Upper lobe of right lung (tissue), 1 donor: ENCODE results near the gene RNF215. TPM values are rescaled to one million over a fixed set of nuclear protein-coding genes. Genes with fewer than 3 reads are reported as not detected.
A peak's percentile ranks its signal among the peaks of the same experiment; 100 is the strongest.

Source experiments
- ATAC-seq: fragments of 200-7000 bp; cut with Tn5 transposase; one replicate; pipeline ENCODE4 v1.9.1; 2020; ENCODE audit warnings: mild to moderate bottlenecking, moderate library complexity
- DNase-seq: peaks from one replicate; pipeline ENCODE4 v3.0.0-alpha.2; 2020
- H3K27ac ChIP-seq: fragments of 200-600 bp; one replicate; pipeline ENCODE4 v1.8.0; 2022
- H3K27me3 ChIP-seq: fragments of 200-600 bp; one replicate; pipeline ENCODE4 v1.8.0; 2022; ENCODE audit warnings: mild to moderate bottlenecking
- H3K36me3 ChIP-seq: fragments of 200-600 bp; one replicate; pipeline ENCODE4 v1.8.0; 2022
- H3K4me1 ChIP-seq: fragments of 200-600 bp; one replicate; pipeline ENCODE4 v1.8.0; 2022
- H3K4me3 ChIP-seq: fragments of 200-600 bp; one replicate; pipeline ENCODE4 v1.8.0; 2022; ENCODE audit warnings: mild to moderate bottlenecking
- H3K9me3 ChIP-seq: fragments of 200-600 bp; one replicate; pipeline ENCODE4 v1.8.0; 2022
- intact Hi-C: fragments of 100-400 bp; cut with DNase I; formaldehyde crosslinking; loops from one replicate; pipeline ENCODE4 v1.11.0; 2022
- total RNA-seq: library from RNA; stranded (reverse); fragmentation: NEBNext Ultra II Directional; extraction: Animal tissue kit (Norgen Biotek cat#: 25700); gene quantifications from one replicate; pipeline ENCODE4 v1.2.1, GENCODE V29; 2021
- TF ChIP-seq, protein P1 (sequence below): fragments of 200-600 bp; IDR thresholded peaks from one replicate; pipeline ENCODE4 v1.8.0; 2022; ENCODE audit warnings: antibody characterized with exemption
- donor health status: DM: no; HTN: yes; CAD: no; lungs with severe emphysema.

Gene RNF215
- total RNA-seq, 1 donor from 2014 or later: 16.5 TPM

DNA sequence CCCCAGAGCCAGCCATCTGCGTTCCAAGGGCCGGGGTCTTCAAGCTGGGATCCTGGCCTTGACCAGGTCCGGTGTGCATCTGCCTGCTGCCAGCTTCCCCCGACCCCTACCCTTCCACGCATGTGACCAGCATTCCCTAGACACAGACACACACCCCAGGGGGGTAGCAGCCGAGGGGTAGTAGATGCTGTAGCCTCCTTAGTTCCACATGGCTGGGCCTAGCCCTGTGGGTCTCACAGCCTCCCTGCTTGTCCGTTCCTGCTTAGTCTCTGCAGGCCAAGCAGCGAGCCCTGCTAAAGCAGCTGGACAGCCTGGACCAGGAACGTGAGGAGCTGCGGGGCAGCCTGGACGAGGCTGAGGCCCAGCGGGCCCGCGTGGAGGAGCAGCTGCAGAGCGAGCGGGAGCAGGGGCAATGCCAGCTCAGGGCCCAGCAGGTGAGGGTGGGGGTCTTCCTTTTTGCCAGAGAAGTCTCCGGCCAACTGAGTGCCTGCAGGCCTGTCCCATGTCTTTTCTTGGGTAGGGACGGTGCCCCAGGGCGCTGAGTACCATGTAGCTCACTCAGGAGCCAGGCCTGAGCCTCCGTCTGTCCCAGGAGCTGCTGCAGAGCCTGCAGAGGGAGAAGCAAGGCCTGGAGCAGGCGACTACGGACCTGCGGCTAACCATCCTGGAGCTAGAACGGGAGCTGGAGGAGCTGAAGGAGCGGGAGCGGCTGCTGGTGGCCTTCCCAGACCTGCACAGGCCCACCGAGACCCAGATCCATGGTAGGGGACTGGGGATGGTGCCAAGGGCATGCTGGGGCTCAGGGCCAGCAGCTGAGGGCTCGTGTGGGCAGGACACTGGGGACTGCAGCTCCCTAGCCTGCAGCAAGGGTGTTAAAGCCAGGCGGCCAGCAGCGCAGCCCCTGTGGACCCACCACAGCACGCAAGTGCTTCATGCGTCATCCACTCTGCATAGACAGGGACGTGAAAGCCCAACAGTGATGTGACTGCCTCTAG is 13.6 kb downstream of the RNF215 start:
- TF ChIP-seq, protein P1, sequence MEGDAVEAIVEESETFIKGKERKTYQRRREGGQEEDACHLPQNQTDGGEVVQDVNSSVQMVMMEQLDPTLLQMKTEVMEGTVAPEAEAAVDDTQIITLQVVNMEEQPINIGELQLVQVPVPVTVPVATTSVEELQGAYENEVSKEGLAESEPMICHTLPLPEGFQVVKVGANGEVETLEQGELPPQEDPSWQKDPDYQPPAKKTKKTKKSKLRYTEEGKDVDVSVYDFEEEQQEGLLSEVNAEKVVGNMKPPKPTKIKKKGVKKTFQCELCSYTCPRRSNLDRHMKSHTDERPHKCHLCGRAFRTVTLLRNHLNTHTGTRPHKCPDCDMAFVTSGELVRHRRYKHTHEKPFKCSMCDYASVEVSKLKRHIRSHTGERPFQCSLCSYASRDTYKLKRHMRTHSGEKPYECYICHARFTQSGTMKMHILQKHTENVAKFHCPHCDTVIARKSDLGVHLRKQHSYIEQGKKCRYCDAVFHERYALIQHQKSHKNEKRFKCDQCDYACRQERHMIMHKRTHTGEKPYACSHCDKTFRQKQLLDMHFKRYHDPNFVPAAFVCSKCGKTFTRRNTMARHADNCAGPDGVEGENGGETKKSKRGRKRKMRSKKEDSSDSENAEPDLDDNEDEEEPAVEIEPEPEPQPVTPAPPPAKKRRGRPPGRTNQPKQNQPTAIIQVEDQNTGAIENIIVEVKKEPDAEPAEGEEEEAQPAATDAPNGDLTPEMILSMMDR: no peak
- no peaks in the 10 kb centered on the region for H3K27me3 ChIP-seq
- intact Hi-C loops: no loop called here
- no peak overlapping the region for H3K27ac ChIP-seq
- no peak overlapping the region for H3K4me3 ChIP-seq
- no peaks in the 10 kb centered on the region for H3K9me3 ChIP-seq
- DNase-seq (peak; percentile 53), ATAC-seq (no peak)
- no peaks in the 10 kb centered on the region for H3K4me1 ChIP-seq
- no peaks in the 10 kb centered on the region for H3K36me3 ChIP-seq

GRCh38 chr22:30372915-30373314 is 14.3 kb downstream of the RNF215 start:
- peak; percentile 68 for ATAC-seq
- H3K4me1 ChIP-seq: no peaks in the 10 kb centered on the region
- no peaks in the 10 kb centered on the region for H3K27me3 ChIP-seq
- TF ChIP-seq, protein P1: no peak
- H3K4me3 ChIP-seq: no peak overlapping the region
- intact Hi-C loops: no loop called here
- H3K36me3 ChIP-seq: no peaks in the 10 kb centered on the region
- no peak for DNase-seq
- H3K9me3 ChIP-seq: no peaks in the 10 kb centered on the region
- H3K27ac ChIP-seq: no peak overlapping the region

DNA sequence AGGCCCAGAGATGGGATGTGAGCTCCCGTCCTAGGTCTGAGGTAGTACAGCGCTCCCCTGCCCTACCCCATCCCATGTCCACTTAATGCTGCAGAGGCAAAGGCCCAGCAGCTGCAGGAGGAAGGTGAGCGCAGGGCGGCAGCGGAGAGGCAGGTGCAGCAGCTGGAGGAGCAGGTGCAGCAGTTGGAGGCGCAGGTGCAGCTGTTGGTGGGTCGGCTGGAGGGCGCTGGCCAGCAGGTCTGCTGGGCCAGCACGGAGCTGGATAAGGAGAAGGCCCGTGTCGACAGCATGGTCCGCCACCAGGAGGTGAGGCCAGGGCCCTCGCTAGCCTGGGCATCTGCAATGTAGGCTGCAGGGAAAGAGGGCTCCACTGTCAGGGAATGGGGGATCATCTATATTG is 15.2 kb downstream of the RNF215 start:
- no peak for ATAC-seq
- Histone ChIP-seq H3K27ac (no peak overlapping the region), H3K36me3 (no peaks in the 10 kb centered on the region), H3K4me1 (no peaks in the 10 kb centered on the region), H3K27me3 (no peaks in the 10 kb centered on the region), H3K4me3 (no peak overlapping the region), H3K9me3 (no peaks in the 10 kb centered on the region)
- no peak for DNase-seq
- intact Hi-C loops: no loop called here
- TF ChIP-seq, protein P1: no peak

GRCh38 chr22:30371321-30371720 is 15.9 kb downstream of the RNF215 start:
- no peaks in the 10 kb centered on the region for H3K9me3 ChIP-seq
- no peak overlapping the region for H3K27ac ChIP-seq
- no peaks in the 10 kb centered on the region for H3K36me3 ChIP-seq
- no peaks in the 10 kb centered on the region for H3K27me3 ChIP-seq
- no peak for ATAC-seq
- DNase-seq: no peak
- no peaks in the 10 kb centered on the region for H3K4me1 ChIP-seq
- intact Hi-C loops: no loop called here
- no peak overlapping the region for H3K4me3 ChIP-seq
- TF ChIP-seq, protein P1: no peak

- Histone ChIP-seq H3K27ac (no peak overlapping the region), H3K27me3 (no peaks in the 10 kb centered on the region), H3K9me3 (no peaks in the 10 kb centered on the region), H3K4me3 (no peak overlapping the region), H3K4me1 (no peaks in the 10 kb centered on the region), H3K36me3 (no peaks in the 10 kb centered on the region)
- intact Hi-C loops: no loop called here
- no peak for ATAC-seq
- no peak for DNase-seq
- TF ChIP-seq, protein P1: no peak
Observed at GRCh38 chr22:30370641-30371230, 16.5 kb downstream of the RNF215 start.
